Activated CD8-positive, alpha-beta memory T cell treated with anti-CD3 and anti-CD28 coated beads for 1 hour (primary cell): ENCODE measurements around the gene LRRC4B.

Source experiments
- DNase-seq, 2 donors: peaks; one replicate each; pipeline ENCODE4 v3.0.0-alpha.2; 2020; ENCODE audit warnings: low read depth in 1 of 2; ENCODE audit errors: extremely low read depth in 1 of 2

The LRRC4B gene

GRCh38 chr19:50467566-50467965 lies 100.7 kb downstream of the LRRC4B start:
- DNase-seq = no peak
